ENCODE data around the gene HOXD1.

The HOXD1 gene

DNA sequence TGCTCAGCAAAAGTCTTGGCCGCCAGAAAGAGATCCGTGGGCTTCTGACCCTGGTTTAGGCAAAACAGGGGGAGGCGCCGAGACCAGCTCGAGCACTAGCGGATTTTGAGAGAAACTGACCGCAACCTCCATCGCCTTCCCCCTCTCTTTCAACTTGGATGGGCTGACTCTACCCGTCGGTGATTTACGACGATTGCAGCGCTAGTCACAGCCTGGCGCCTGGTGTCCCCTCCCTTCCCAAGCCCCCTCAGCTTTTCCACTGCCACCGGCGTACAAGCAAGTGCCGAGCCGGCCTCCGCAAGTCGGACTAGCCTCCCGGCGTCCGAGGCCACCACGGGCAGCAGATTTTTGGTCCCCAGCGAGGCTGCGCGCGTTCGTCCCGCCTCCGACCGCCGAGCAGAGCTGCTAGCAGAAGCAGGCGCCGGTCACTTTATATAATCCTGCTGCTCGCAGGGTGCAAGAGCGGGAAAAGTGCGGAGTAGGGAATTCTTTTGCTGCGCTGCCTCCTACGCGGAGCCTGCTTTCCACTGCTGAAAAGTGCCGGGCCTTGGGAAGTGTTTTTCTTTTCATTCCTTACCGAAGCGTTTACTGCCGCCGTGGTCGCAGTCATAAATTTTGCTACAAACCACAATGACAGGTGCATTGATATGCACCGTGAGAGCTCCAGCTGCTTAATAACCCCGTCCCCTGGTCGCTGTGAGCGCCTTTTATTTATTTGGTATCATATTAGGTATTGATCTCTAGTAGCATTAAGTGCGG lies 23.7 kb upstream of the HOXD1 start:
- no peak for DNase-seq (ENCODE audit: extremely low read depth, insufficient read length)
- H3K36me3 ChIP-seq (ENCODE audit: control insufficient read depth, insufficient read depth, low read length), result no peaks in the 10 kb centered on the region
- H3K27me3 ChIP-seq (replicated peaks; ENCODE audit: control insufficient read depth, insufficient read depth, low read length), result peaks cover 1% of the 10 kb centered on the region; the same call in 1 of the 2 replicates
- TF ChIP-seq, protein P1, sequence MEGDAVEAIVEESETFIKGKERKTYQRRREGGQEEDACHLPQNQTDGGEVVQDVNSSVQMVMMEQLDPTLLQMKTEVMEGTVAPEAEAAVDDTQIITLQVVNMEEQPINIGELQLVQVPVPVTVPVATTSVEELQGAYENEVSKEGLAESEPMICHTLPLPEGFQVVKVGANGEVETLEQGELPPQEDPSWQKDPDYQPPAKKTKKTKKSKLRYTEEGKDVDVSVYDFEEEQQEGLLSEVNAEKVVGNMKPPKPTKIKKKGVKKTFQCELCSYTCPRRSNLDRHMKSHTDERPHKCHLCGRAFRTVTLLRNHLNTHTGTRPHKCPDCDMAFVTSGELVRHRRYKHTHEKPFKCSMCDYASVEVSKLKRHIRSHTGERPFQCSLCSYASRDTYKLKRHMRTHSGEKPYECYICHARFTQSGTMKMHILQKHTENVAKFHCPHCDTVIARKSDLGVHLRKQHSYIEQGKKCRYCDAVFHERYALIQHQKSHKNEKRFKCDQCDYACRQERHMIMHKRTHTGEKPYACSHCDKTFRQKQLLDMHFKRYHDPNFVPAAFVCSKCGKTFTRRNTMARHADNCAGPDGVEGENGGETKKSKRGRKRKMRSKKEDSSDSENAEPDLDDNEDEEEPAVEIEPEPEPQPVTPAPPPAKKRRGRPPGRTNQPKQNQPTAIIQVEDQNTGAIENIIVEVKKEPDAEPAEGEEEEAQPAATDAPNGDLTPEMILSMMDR (IDR thresholded peaks at IDR 0.05; ENCODE audit: insufficient read depth, low read length, poor library complexity, severe bottlenecking), result no peak
- no peak overlapping the region for H3K4me3 ChIP-seq (replicated peaks; ENCODE audit: low read depth, low read length)

DNA sequence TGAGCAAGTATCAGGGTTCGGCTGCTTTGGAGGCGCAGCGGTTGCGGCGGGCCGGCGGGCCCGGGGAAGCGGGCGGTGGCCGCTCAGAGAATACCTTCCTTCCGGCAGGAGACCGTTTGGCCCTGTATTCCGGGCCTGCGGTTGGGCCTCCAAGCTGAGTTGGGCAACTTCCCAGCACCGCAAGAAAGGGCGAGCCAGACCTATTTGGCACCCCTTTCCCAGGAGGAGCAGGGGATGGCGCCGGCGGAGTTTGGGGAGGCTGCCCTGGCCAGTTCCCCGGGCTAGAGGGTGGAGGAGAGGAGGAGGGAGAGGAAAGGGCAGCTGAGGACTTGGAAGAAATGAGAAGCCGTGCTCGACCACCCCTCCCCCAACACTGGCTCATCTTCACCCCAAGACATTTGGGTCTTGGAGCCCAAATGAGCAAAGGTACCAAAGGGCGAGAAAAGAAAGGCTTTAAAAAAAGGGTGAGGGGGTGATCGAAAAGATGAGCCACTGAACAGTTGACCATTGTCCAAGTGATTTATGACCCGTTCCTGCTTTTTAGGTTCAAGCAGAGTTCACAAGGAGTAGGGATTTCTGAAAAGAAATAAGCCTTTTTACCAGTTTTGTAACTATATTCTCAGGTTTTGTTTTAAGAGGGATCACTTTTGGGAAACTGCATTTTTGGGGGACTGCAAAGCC lies 23.0 kb upstream of the HOXD1 start:
- Histone ChIP-seq H3K36me3 (ENCODE audit: control insufficient read depth, insufficient read depth, low read length) (no peaks in the 10 kb centered on the region), H3K4me3 (replicated peaks; ENCODE audit: low read depth, low read length) (no peak overlapping the region), H3K27me3 (replicated peaks; ENCODE audit: control insufficient read depth, insufficient read depth, low read length) (peaks cover 1% of the 10 kb centered on the region; the same call in 1 of the 2 replicates)
- TF ChIP-seq, protein P1 (IDR thresholded peaks at IDR 0.05; ENCODE audit: insufficient read depth, low read length, poor library complexity, severe bottlenecking), result no peak
- no peak for DNase-seq (ENCODE audit: extremely low read depth, insufficient read length)

DNA sequence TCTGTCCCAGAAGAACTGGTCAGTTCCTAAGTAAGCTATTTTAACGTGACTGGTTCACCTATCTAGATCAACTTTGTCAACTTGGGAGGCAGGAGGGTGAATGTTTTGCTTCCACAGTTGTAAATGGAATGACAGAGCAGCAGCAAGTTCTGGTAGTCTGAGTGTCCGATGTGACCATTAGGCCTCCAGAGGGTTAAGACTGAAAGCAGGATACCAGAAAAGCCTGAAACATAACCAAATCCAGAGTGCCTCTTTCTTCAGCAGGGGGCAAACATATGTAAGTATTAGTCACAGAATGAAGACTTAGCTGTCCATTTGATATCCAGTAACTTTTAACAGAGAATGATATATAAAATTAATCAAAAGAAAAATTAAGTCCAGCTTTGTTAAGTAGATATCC lies 22.2 kb upstream of the HOXD1 start:
- TF ChIP-seq, protein P1 (IDR thresholded peaks at IDR 0.05; ENCODE audit: insufficient read depth, low read length, poor library complexity, severe bottlenecking), result no peak
- Histone ChIP-seq H3K27me3 (replicated peaks; ENCODE audit: control insufficient read depth, insufficient read depth, low read length) (peaks cover 1% of the 10 kb centered on the region; the same call in 1 of the 2 replicates), H3K36me3 (ENCODE audit: control insufficient read depth, insufficient read depth, low read length) (no peaks in the 10 kb centered on the region), H3K4me3 (replicated peaks; ENCODE audit: low read depth, low read length) (no peak overlapping the region)
- no peak for DNase-seq (ENCODE audit: extremely low read depth, insufficient read length)

DNA sequence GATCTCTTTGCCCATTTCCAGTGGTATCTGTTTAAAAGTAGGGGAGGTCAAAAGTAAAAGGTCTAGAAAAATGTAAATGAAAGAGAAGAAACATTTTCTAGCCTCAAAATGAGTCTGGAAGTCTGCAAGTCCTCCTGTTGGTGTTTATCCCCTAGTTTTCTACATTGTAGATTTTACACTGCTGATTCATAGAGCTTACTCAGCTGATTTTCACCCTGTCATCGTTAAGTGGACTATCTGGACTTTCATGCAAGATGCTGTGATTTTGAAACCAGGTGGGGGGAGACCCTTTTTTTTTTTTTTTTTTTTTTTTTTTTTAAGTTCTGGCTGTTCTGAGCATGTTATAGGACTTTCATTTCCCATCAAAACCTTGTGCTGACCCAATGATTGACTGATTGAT lies 21.1 kb upstream of the HOXD1 start:
- Histone ChIP-seq H3K27me3 (replicated peaks; ENCODE audit: control insufficient read depth, insufficient read depth, low read length) (no peaks in the 10 kb centered on the region; the same call in 1 of the 2 replicates), H3K36me3 (ENCODE audit: control insufficient read depth, insufficient read depth, low read length) (no peaks in the 10 kb centered on the region), H3K4me3 (replicated peaks; ENCODE audit: low read depth, low read length) (no peak overlapping the region)
- TF ChIP-seq, protein P1 (IDR thresholded peaks at IDR 0.05; ENCODE audit: insufficient read depth, low read length, poor library complexity, severe bottlenecking), result no peak
- DNase-seq (ENCODE audit: extremely low read depth, insufficient read length), result no peak

DNA sequence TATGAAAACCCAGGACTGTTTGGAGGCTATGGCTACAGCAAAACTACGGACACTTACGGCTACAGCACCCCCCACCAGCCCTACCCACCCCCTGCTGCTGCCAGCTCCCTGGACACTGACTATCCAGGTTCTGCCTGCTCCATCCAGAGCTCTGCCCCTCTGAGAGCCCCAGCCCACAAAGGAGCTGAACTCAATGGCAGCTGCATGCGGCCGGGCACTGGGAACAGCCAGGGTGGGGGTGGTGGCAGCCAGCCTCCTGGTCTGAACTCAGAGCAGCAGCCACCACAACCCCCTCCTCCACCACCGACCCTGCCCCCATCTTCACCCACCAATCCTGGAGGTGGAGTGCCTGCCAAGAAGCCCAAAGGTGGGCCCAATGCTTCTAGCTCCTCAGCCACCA lies 19.3 kb upstream of the HOXD1 start:
- no peak for DNase-seq (ENCODE audit: extremely low read depth, insufficient read length)
- H3K4me3 ChIP-seq (replicated peaks; ENCODE audit: low read depth, low read length), result no peak overlapping the region
- no peaks in the 10 kb centered on the region for H3K27me3 ChIP-seq (replicated peaks; ENCODE audit: control insufficient read depth, insufficient read depth, low read length)
- no peaks in the 10 kb centered on the region for H3K36me3 ChIP-seq (ENCODE audit: control insufficient read depth, insufficient read depth, low read length)
- TF ChIP-seq, protein P1 (IDR thresholded peaks at IDR 0.05; ENCODE audit: insufficient read depth, low read length, poor library complexity, severe bottlenecking), result no peak

Data from GM06990 (cell line).